T-helper 9 cell (primary cell): Measurements from ENCODE around the gene IWS1.
"Not testable (repeated sequence)": the region's sequence is repeated elsewhere in the genome, so short reads cannot be mapped to it uniquely, and the experiment has no call there.

ENCODE experiments used
- DNase-seq: peaks from one replicate; pipeline ENCODE4 v3.0.0-alpha.2; 2020

IWS1 gene

GRCh38 chr2:127527001-127527804, 914 bp upstream of the IWS1 start:
- no peak for DNase-seq

GRCh38 chr2:127525691-127526131, 578 bp downstream of the IWS1 start:
- no peak for DNase-seq

GRCh38 chr2:127524198-127524834, 2.0 kb downstream of the IWS1 start:
- not testable (repeated sequence) for DNase-seq

GRCh38 chr2:127523269-127523939, 2.9 kb downstream of the IWS1 start:
- DNase-seq = no peak

GRCh38 chr2:127520424-127520823, 5.9 kb downstream of the IWS1 start:
- DNase-seq = no peak

- DNase-seq = no peak
Measured at GRCh38 chr2:127517465-127517864, 8.8 kb downstream of the IWS1 start.

- no peak for DNase-seq
Measured at GRCh38 chr2:127516041-127516762, 10.1 kb downstream of the IWS1 start.

GRCh38 chr2:127515383-127515915, 10.8 kb downstream of the IWS1 start:
- no peak for DNase-seq

GRCh38 chr2:127514485-127514884, 11.8 kb downstream of the IWS1 start:
- DNase-seq = no peak

GRCh38 chr2:127514076-127514475, 12.2 kb downstream of the IWS1 start:
- no peak for DNase-seq

GRCh38 chr2:127512362-127512761, 13.9 kb downstream of the IWS1 start:
- no peak for DNase-seq

- DNase-seq = no peak
Measured at GRCh38 chr2:127511917-127512316, 14.4 kb downstream of the IWS1 start.

- no peak for DNase-seq
Measured at GRCh38 chr2:127511090-127511695, 15.1 kb downstream of the IWS1 start.

GRCh38 chr2:127510073-127510472, 16.2 kb downstream of the IWS1 start:
- no peak for DNase-seq

- no peak for DNase-seq
Measured at GRCh38 chr2:127508631-127509034, 17.7 kb downstream of the IWS1 start.

- DNase-seq = no peak
Measured at GRCh38 chr2:127508023-127508630, 18.2 kb downstream of the IWS1 start.

- no peak for DNase-seq
Measured at GRCh38 chr2:127506510-127506909, 19.8 kb downstream of the IWS1 start.

- no peak for DNase-seq
Measured at GRCh38 chr2:127504552-127505430, 21.5 kb downstream of the IWS1 start.

- no peak for DNase-seq
Measured at GRCh38 chr2:127503491-127503890, 22.8 kb downstream of the IWS1 start.

- DNase-seq = no peak
Measured at GRCh38 chr2:127498386-127498785, 27.9 kb downstream of the IWS1 start.

- DNase-seq = no peak
Measured at GRCh38 chr2:127490283-127490682, 36.0 kb downstream of the IWS1 start.
